ENCODE data around the gene KLC4. TPM values are rescaled to one million over a fixed set of nuclear protein-coding genes. Genes with fewer than 3 reads are reported as not detected.

The KLC4 gene
- total and polyA plus RNA-seq, 9 of the 15 experiments (the other 6 are each of a cell fraction or from before 2014, with no cell fraction given): 1.7 to 16.2 (median 7.7) TPM

DNA sequence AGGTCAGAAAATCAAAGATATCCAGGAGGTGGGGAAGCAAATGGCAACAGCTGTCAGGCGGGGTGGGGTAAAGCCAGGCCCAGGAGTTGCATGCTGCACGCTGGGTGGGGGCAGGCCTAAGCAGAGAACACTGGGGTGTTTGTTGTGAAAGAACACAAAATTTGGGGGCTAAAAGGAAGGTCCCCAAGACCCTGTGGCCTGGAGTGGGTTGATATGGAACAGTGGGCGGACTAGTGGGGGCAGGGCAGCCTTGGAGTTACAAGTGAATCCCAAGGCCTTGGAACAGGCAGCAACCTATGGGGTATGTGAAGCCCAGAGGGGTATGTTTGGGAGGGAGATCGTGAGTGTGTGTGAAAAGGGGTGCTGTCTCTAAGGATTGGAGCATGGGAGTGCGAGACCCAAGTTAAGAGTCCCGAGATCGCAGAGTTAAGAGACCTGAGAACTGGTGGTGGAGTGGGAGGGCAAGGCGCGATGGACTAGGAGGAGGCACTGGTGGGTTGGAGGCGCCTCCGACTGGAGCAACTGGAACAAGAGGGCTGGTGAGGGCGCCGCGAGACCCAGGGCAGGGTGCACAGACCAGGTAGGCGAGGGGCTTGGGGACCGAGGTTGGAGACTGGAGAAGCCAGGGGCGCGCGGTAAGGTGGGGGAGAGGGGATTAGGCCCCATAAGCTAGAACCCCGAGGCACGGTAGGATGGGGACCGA, 6.4 kb upstream of the KLC4 start (continued):
- TF ChIP-seq AFF4 (CRISPR knock-in tag; IDR thresholded peaks at IDR 0.05) (no peak), ZNF347 (CRISPR knock-in tag; IDR thresholded peaks at IDR 0.05; ENCODE audit: low read depth) (no peak), DMBX1 (CRISPR knock-in tag; IDR thresholded peaks at IDR 0.05; ENCODE audit: borderline replicate concordance) (no peak), ZNF197 (CRISPR knock-in tag; IDR thresholded peaks at IDR 0.05; ENCODE audit: low read depth) (no peak), DPF2 (IDR thresholded peaks at IDR 0.05) (peak; percentile 42; the same call in 1 of the 2 replicates), ZNF212 (CRISPR knock-in tag; IDR thresholded peaks at IDR 0.05) (no peak), MECOM (CRISPR knock-in tag; IDR thresholded peaks at IDR 0.05) (no peak), RBM39 (optimal IDR thresholded peaks at IDR 0.05; ENCODE audit: low read depth, low read length) (no peak), HDAC6 (IDR thresholded peaks at IDR 0.05; ENCODE audit: low read depth, low read length) (no peak), OTX1 (CRISPR knock-in tag; IDR thresholded peaks at IDR 0.05) (0 out of 2 replicates have a peak, but pooled peaks have one; percentile 4), MTA1 (IDR thresholded peaks at IDR 0.05; ENCODE audit: borderline replicate concordance) (0 out of 2 replicates have a peak, but pooled peaks have one; percentile 34), BRD9 (IDR thresholded peaks at IDR 0.05; ENCODE audit: low read depth, partially characterized antibody) (peak; percentile 49), TCF3 (CRISPR knock-in tag; IDR thresholded peaks at IDR 0.05) (no peak), ZNF324 (CRISPR knock-in tag; IDR thresholded peaks at IDR 0.05) (no peak), ATF1 (CRISPR knock-in tag; IDR thresholded peaks at IDR 0.05) (no peak), ATF1 (tag; IDR thresholded peaks at IDR 0.05) (no peak), THRAP3 (IDR thresholded peaks at IDR 0.05; ENCODE audit: borderline replicate concordance) (0 out of 2 replicates have a peak, but pooled peaks have one; percentile 44), CREM (IDR thresholded peaks at IDR 0.05; ENCODE audit: low read depth) (no peak), CCAR2 (IDR thresholded peaks at IDR 0.05; ENCODE audit: low read depth, low read length) (no peak), NFYB (IDR thresholded peaks at IDR 0.05; ENCODE audit: extremely low read depth, insufficient read length) (no peak), NBN (IDR thresholded peaks at IDR 0.05; ENCODE audit: low read depth) (peak; percentile 55; the same call in 1 of the 2 replicates)
- TF ChIP-seq, protein P1, sequence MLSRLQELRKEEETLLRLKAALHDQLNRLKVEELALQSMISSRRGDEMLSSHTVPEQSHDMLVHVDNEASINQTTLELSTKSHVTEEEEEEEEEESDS (CRISPR knock-in tag; IDR thresholded peaks at IDR 0.05): no peak
- TF ChIP-seq, protein P2, sequence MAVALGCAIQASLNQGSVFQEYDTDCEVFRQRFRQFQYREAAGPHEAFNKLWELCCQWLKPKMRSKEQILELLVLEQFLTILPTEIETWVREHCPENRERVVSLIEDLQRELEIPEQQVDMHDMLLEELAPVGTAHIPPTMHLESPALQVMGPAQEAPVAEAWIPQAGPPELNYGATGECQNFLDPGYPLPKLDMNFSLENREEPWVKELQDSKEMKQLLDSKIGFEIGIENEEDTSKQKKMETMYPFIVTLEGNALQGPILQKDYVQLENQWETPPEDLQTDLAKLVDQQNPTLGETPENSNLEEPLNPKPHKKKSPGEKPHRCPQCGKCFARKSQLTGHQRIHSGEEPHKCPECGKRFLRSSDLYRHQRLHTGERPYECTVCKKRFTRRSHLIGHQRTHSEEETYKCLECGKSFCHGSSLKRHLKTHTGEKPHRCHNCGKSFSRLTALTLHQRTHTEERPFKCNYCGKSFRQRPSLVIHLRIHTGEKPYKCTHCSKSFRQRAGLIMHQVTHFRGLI (CRISPR knock-in tag; IDR thresholded peaks at IDR 0.05): no peak
